Endothelial cell of umbilical vein (primary cell): ENCODE results near the gene CROCC2. TPM values are rescaled to one million over a fixed set of nuclear protein-coding genes. Genes with fewer than 3 reads are reported as not detected.

Experiments
- BruUV-seq: library from RNA; stranded (reverse); fragments of 400-500 nt; replicated peaks from 2 replicates; lab custom pipeline; 2021; lab: Mats Ljungman, UMichigan
- CTCF ChIA-PET: fragments of 300-600, 350-600 bp; sonication (Branson Sonifier 250); formaldehyde crosslinking; loops from one replicate; lab custom pipeline; 2021; ENCODE audit warnings: antibody characterized with exemption, inconsistent platforms; lab: Charles Lee
- POLR2A ChIA-PET: fragments of 300-600, 350-600 bp; sonication (Branson Sonifier 250); formaldehyde crosslinking; loops from one replicate; lab custom pipeline; 2021; ENCODE audit warnings: antibody characterized with exemption, inconsistent platforms; lab: Charles Lee
- DNase-seq: peaks from one replicate; pipeline ENCODE4 v3.0.0-alpha.2; 2011; ENCODE audit warnings: low read depth, low spot score
- FAIRE-seq: peaks from 2 replicates; lab custom pipeline; 2011; peaks lifted over from hg19 to GRCh38; lab: Jason Lieb, UNC
- H2AFZ ChIP-seq: 2 replicates; pipeline ENCODE4 v1.6.0; 2012; ENCODE audit warnings: low read depth, low read length, control low read depth, inconsistent platforms
- H3K27ac ChIP-seq: 2 replicates; pipeline ENCODE4 v1.5.1; 2011; ENCODE audit warnings: low read depth, mild to moderate bottlenecking, control low read depth, low read length, moderate library complexity; ENCODE audit not compliant: insufficient read depth
- H3K27me3 ChIP-seq, 2 experiments: 2 replicates each; pipeline versions ENCODE4 v1.6.0 to v1.6.1; 2011; ENCODE audit warnings: low read length in 2 of 2, mixed read lengths in 1 of 2; ENCODE audit not compliant: control insufficient read depth in 2 of 2, insufficient read depth in 2 of 2
- H3K36me3 ChIP-seq, 2 experiments: 2 replicates in 1 of 2; 3 replicates in 1 of 2; pipeline ENCODE4 v1.5.1; 2011; ENCODE audit warnings: low read length in 2 of 2, mild to moderate bottlenecking in 1 of 2, moderate library complexity in 1 of 2; ENCODE audit not compliant: control insufficient read depth in 2 of 2, insufficient read depth in 2 of 2; ENCODE audit errors: extremely low read depth in 1 of 2
- H3K4me1 ChIP-seq: 3 replicates; pipeline ENCODE4 v1.5.1; 2011; ENCODE audit warnings: mild to moderate bottlenecking, low read length; ENCODE audit not compliant: control insufficient read depth, insufficient read depth; ENCODE audit errors: extremely low read depth
- H3K4me2 ChIP-seq: 2 replicates; pipeline ENCODE4 v1.6.1; 2011; ENCODE audit warnings: low read length, control low read depth, mixed read lengths; ENCODE audit not compliant: insufficient read depth
- H3K4me3 ChIP-seq, 3 experiments: fragments of 200-600 bp in 1 of 3; sonication (generic), shearing (Covaris generic) in 1 of 3; replicated peaks in 1 of 3; 2 replicates each; pipeline ENCODE4 v1.5.1; 2011 to 2016; ENCODE audit warnings: control low read depth in 3 of 3, low read length in 3 of 3, mild to moderate bottlenecking in 2 of 3, inconsistent platforms in 1 of 3, low read depth in 1 of 3, moderate library complexity in 1 of 3; ENCODE audit not compliant: insufficient read depth in 1 of 3
- H3K79me2 ChIP-seq: 2 replicates; pipeline ENCODE4 v1.6.0; 2012; ENCODE audit warnings: low read length, inconsistent platforms; ENCODE audit not compliant: control insufficient read depth, insufficient read depth
- H3K9ac ChIP-seq: replicated peaks from 2 replicates; pipeline ENCODE3; 2011; ENCODE audit warnings: low read length, control low read depth; ENCODE audit not compliant: insufficient read depth; ENCODE audit errors: extremely low read depth
- H3K9me1 ChIP-seq: replicated peaks from 3 replicates; pipeline ENCODE4 v1.6.0; 2011; ENCODE audit warnings: mild to moderate bottlenecking, low read length; ENCODE audit not compliant: control insufficient read depth, insufficient read depth; ENCODE audit errors: extremely low read depth
- H3K9me3 ChIP-seq: replicated peaks from 2 replicates; pipeline ENCODE4 v1.5.1; 2012; ENCODE audit warnings: low read length, inconsistent platforms; ENCODE audit not compliant: control insufficient read depth, insufficient read depth
- H4K20me1 ChIP-seq: replicated peaks from 2 replicates; pipeline ENCODE3; 2011; ENCODE audit warnings: mild to moderate bottlenecking, low read length; ENCODE audit not compliant: control insufficient read depth, insufficient read depth; ENCODE audit errors: extremely low read depth
- CTCF ChIP-seq, 2 donors: IDR thresholded peaks; 1 replicate in 1 of 2; 2 replicates in 1 of 2; pipeline ENCODE4 v1.5.1; 2011; ENCODE audit warnings: low read length in 2 of 2, mild to moderate bottlenecking in 2 of 2, moderate library complexity in 2 of 2, control low read depth in 1 of 2, inconsistent platforms in 1 of 2, low read depth in 1 of 2; ENCODE audit not compliant: insufficient read depth in 1 of 2; ENCODE audit errors: extremely low read depth in 1 of 2
- EZH2 ChIP-seq: IDR thresholded peaks from 2 replicates; pipeline ENCODE4 v1.6.1; 2012; ENCODE audit warnings: borderline replicate concordance, low read depth, mild to moderate bottlenecking, moderate library complexity, low read length, inconsistent platforms; ENCODE audit not compliant: severe bottlenecking
- FOS ChIP-seq: IDR thresholded peaks from 2 replicates; pipeline ENCODE4 v1.6.1; 2011; ENCODE audit warnings: mild to moderate bottlenecking, low read length, moderate library complexity, borderline replicate concordance; ENCODE audit not compliant: insufficient read depth
- GATA2 ChIP-seq: IDR thresholded peaks from 2 replicates; pipeline ENCODE4 v1.7.0; 2011; ENCODE audit warnings: low read depth, mild to moderate bottlenecking, moderate library complexity, mixed read lengths, low read length; ENCODE audit not compliant: insufficient read length, insufficient read depth
- JUN ChIP-seq: IDR thresholded peaks from 2 replicates; pipeline ENCODE4 v1.6.1; 2011; ENCODE audit warnings: borderline replicate concordance, low read depth; ENCODE audit not compliant: insufficient read length, insufficient read depth
- MAX ChIP-seq: IDR thresholded peaks from 2 replicates; pipeline ENCODE4 v1.6.1; 2011; ENCODE audit not compliant: insufficient read depth, insufficient read length
- MYC ChIP-seq: IDR thresholded peaks from one replicate; pipeline ENCODE4 v1.6.1; 2011; ENCODE audit warnings: mild to moderate bottlenecking, low read depth, low read length
- POLR2A ChIP-seq: IDR thresholded peaks from 2 replicates; pipeline ENCODE4 v1.6.1; 2012; ENCODE audit warnings: low read depth, mild to moderate bottlenecking, control low read depth, low read length
- POLR2AphosphoS5 ChIP-seq: IDR thresholded peaks from 2 replicates; pipeline ENCODE4 v1.6.1; 2012; ENCODE audit warnings: low read depth, mild to moderate bottlenecking, control low read depth, low read length, moderate library complexity; ENCODE audit not compliant: insufficient read depth
- dilution Hi-C: fragments of 300-500 bp; cut with MboI; formaldehyde crosslinking; loops from one replicate; pipeline ENCODE4 v1.15.0; 2019; ENCODE audit warnings: low sequenced_read_pairs; ENCODE audit not compliant: extremely low pct_ligation_motif_present
- intact Hi-C: fragments of 100-400 bp; cut with micrococcal nuclease; formaldehyde crosslinking; loops from one replicate; pipeline ENCODE4 v1.10.0; 2022
- polyA plus RNA-seq, 4 experiments: library from polyadenylated mRNA; depleted of rRNA in 3 of 4; stranded (reverse) in 3 of 4; unstranded in 1 of 4; fragments of >200 nt; gene quantifications; 2 replicates each; pipeline versions ENCODE4 v1.2.1 to v1.2.3, GENCODE V29; 2011 to 2012; ENCODE audit warnings: missing spikeins in 1 of 4
- total RNA-seq: library from RNA; stranded (reverse); gene quantifications from 2 replicates; pipeline ENCODE4 v1.2.3, GENCODE V29; 2021

Gene CROCC2
- total and polyA plus RNA-seq, 2 donors (not counting 3 experiments of a cell fraction or from before 2014, with no cell fraction given) = not detected

GRCh38 chr2:241035142-241035817 lies 129.1 kb downstream of the CROCC2 start:
- no peaks in the 10 kb centered on the region for H3K27me3 ChIP-seq
- DNase-seq (no peak), FAIRE-seq (no peak)
- POLR2A ChIA-PET = no interaction called here
- no peak overlapping the region for H2AFZ ChIP-seq
- H3K9ac ChIP-seq = no peak overlapping the region
- intact Hi-C loops (no loop called here), dilution Hi-C loops (no loop called here)
- no peak overlapping the region for H3K4me2 ChIP-seq
- H3K36me3 ChIP-seq = peaks cover 0 to 5% of the 10 kb centered on the region in 2 experiments
- H3K4me1 ChIP-seq = peaks cover 3% of the 10 kb centered on the region
- no peak for TF ChIP-seq POLR2A
- no peak for TF ChIP-seq FOS
- TF ChIP-seq GATA2 = no peak
- no peak for TF ChIP-seq MAX
- TF ChIP-seq JUN = no peak
- TF ChIP-seq POLR2AphosphoS5 = no peak
- TF ChIP-seq CTCF (IDR thresholded peaks at IDR 0.05; ENCODE audit: extremely low read depth in 1 of 2, insufficient read depth in 1 of 2, low read depth in 1 of 2, low read length in 2 of 2) = no peak
- no peak for TF ChIP-seq MYC
- no peak for TF ChIP-seq EZH2
- no peak overlapping the region for H3K27ac ChIP-seq
- BruUV-seq = no TSS peak
- CTCF ChIA-PET = no interaction called here
- H3K9me1 ChIP-seq = no peaks in the 10 kb centered on the region
- H3K9me3 ChIP-seq = no peaks in the 10 kb centered on the region
- H4K20me1 ChIP-seq = no peaks in the 10 kb centered on the region
- no peaks in the 10 kb centered on the region for H3K79me2 ChIP-seq
- H3K4me3 ChIP-seq = no peak overlapping the region
